BLaER1 (cell line): ENCODE measurements around the gene CSRP2.

Experiments used
- H3K27ac ChIP-seq: shearing (Covaris generic); formaldehyde crosslinking; 2 replicates; pipeline ENCODE4 v1.8.1; 2022
- H3K27me3 ChIP-seq: shearing (Covaris generic); formaldehyde crosslinking; 2 replicates; pipeline ENCODE4 v1.8.1; 2022
- H3K36me3 ChIP-seq: shearing (Covaris generic); formaldehyde crosslinking; 2 replicates; pipeline ENCODE4 v1.8.1; 2022
- H3K4me1 ChIP-seq: shearing (Covaris generic); formaldehyde crosslinking; 2 replicates; pipeline ENCODE4 v1.8.1; 2022
- H3K4me2 ChIP-seq: shearing (Covaris generic); formaldehyde crosslinking; 2 replicates; pipeline ENCODE4 v1.8.1; 2022
- H3K4me3 ChIP-seq: shearing (Covaris generic); formaldehyde crosslinking; 2 replicates; pipeline ENCODE4 v1.8.1; 2022
- H3K9ac ChIP-seq: shearing (Covaris generic); formaldehyde crosslinking; 2 replicates; pipeline ENCODE4 v1.8.1; 2022
- H3K9me3 ChIP-seq: shearing (Covaris generic); formaldehyde crosslinking; 2 replicates; pipeline ENCODE4 v1.8.1; 2022
- H4K20me1 ChIP-seq: shearing (Covaris generic); formaldehyde crosslinking; 2 replicates; pipeline ENCODE4 v1.8.1; 2022
- Cebpa-rat ChIP-seq: shearing (Covaris generic); IDR thresholded peaks from 2 replicates; pipeline ENCODE4 v1.8.1; 2022

The CSRP2 gene

GRCh38 chr12:76891609-76892008, 12.8 kb upstream of the CSRP2 start:
- Histone ChIP-seq H3K27me3 (no peaks in the 10 kb centered on the region), H3K9ac (no peak overlapping the region), H3K9me3 (peaks cover 21% of the 10 kb centered on the region)

GRCh38 chr12:76890151-76891143, 11.6 kb upstream of the CSRP2 start:
- TF ChIP-seq Cebpa-rat: no peak
- no peak overlapping the region for H3K4me3 ChIP-seq
- H3K27ac ChIP-seq: no peak overlapping the region
- no peaks in the 10 kb centered on the region for H4K20me1 ChIP-seq
- H3K4me2 ChIP-seq: no peak overlapping the region
- peaks cover 21% of the 10 kb centered on the region for H3K9me3 ChIP-seq
- H3K27me3 ChIP-seq: no peaks in the 10 kb centered on the region
- H3K36me3 ChIP-seq: no peaks in the 10 kb centered on the region
- H3K9ac ChIP-seq: no peak overlapping the region
- no peaks in the 10 kb centered on the region for H3K4me1 ChIP-seq

More at GRCh38 chr12:76891609-76892008, 12.8 kb upstream of the CSRP2 start:
- TF ChIP-seq Cebpa-rat: no peak
- Histone ChIP-seq H4K20me1 (no peaks in the 10 kb centered on the region), H3K27ac (no peak overlapping the region), H3K36me3 (no peaks in the 10 kb centered on the region), H3K4me2 (no peak overlapping the region), H3K4me3 (no peak overlapping the region), H3K4me1 (no peaks in the 10 kb centered on the region)

- H4K20me1 ChIP-seq: no peaks in the 10 kb centered on the region
- H3K4me2 ChIP-seq: no peak overlapping the region
- no peak overlapping the region for H3K9ac ChIP-seq
- no peaks in the 10 kb centered on the region for H3K27me3 ChIP-seq
- H3K4me1 ChIP-seq: no peaks in the 10 kb centered on the region
- no peak for TF ChIP-seq Cebpa-rat
- H3K36me3 ChIP-seq: no peaks in the 10 kb centered on the region
- no peak overlapping the region for H3K27ac ChIP-seq
- no peak overlapping the region for H3K4me3 ChIP-seq
- peaks cover 6% of the 10 kb centered on the region; the same call in 1 of the 2 replicates for H3K9me3 ChIP-seq
Measured at GRCh38 chr12:76888775-76889174, 10.0 kb upstream of the CSRP2 start.

GRCh38 chr12:76883811-76884210, 5.0 kb upstream of the CSRP2 start:
- no peaks in the 10 kb centered on the region for H3K36me3 ChIP-seq
- H3K4me1 ChIP-seq: peaks cover 8% of the 10 kb centered on the region; the same call in 1 of the 2 replicates
- no peak for TF ChIP-seq Cebpa-rat
- H4K20me1 ChIP-seq: no peaks in the 10 kb centered on the region
- no peak overlapping the region for H3K4me3 ChIP-seq
- H3K27ac ChIP-seq: no peak overlapping the region
- no peaks in the 10 kb centered on the region for H3K9me3 ChIP-seq
- H3K4me2 ChIP-seq: no peak overlapping the region
- no peaks in the 10 kb centered on the region for H3K27me3 ChIP-seq
- no peak overlapping the region for H3K9ac ChIP-seq

GRCh38 chr12:76883151-76883550, 4.3 kb upstream of the CSRP2 start:
- no peaks in the 10 kb centered on the region for H3K36me3 ChIP-seq
- no peaks in the 10 kb centered on the region for H3K9me3 ChIP-seq
- H3K27me3 ChIP-seq: peaks cover 2% of the 10 kb centered on the region; the same call in 1 of the 2 replicates
- H3K4me1 ChIP-seq: peaks cover 8% of the 10 kb centered on the region; the same call in 1 of the 2 replicates
- H3K27ac ChIP-seq: no peak overlapping the region
- H3K4me3 ChIP-seq: no peak overlapping the region
- H4K20me1 ChIP-seq: no peaks in the 10 kb centered on the region
- no peak overlapping the region for H3K9ac ChIP-seq
- no peak overlapping the region for H3K4me2 ChIP-seq
- TF ChIP-seq Cebpa-rat: no peak

- no peak for TF ChIP-seq Cebpa-rat
- Histone ChIP-seq H3K9ac (no peak overlapping the region), H3K4me3 (no peak overlapping the region), H3K27ac (no peak overlapping the region), H3K4me1 (peaks cover 12% of the 10 kb centered on the region), H3K9me3 (no peaks in the 10 kb centered on the region), H3K4me2 (no peak overlapping the region), H3K36me3 (no peaks in the 10 kb centered on the region), H4K20me1 (no peaks in the 10 kb centered on the region), H3K27me3 (peaks cover 5% of the 10 kb centered on the region; the same call in 1 of the 2 replicates)
Measured at GRCh38 chr12:76882367-76882766, 3.5 kb upstream of the CSRP2 start.

- Histone ChIP-seq H3K27ac (no peak overlapping the region), H3K9ac (no peak overlapping the region), H3K36me3 (no peaks in the 10 kb centered on the region), H4K20me1 (no peaks in the 10 kb centered on the region), H3K4me1 (peaks cover 24% of the 10 kb centered on the region), H3K9me3 (no peaks in the 10 kb centered on the region), H3K4me3 (no peak overlapping the region), H3K4me2 (no peak overlapping the region), H3K27me3 (peaks cover 7% of the 10 kb centered on the region; the same call in 1 of the 2 replicates)
- no peak for TF ChIP-seq Cebpa-rat
Measured at GRCh38 chr12:76881142-76881541, 2.3 kb upstream of the CSRP2 start.

- H3K4me3 ChIP-seq: no peak overlapping the region
- no peak for TF ChIP-seq Cebpa-rat
- no peaks in the 10 kb centered on the region for H4K20me1 ChIP-seq
- no peak overlapping the region for H3K27ac ChIP-seq
- no peak overlapping the region for H3K9ac ChIP-seq
- no peaks in the 10 kb centered on the region for H3K9me3 ChIP-seq
- H3K4me1 ChIP-seq: peaks cover 28% of the 10 kb centered on the region
- H3K36me3 ChIP-seq: no peaks in the 10 kb centered on the region
- H3K27me3 ChIP-seq: peaks cover 7% of the 10 kb centered on the region; the same call in 1 of the 2 replicates
- no peak overlapping the region for H3K4me2 ChIP-seq
Measured at GRCh38 chr12:76880519-76881023, 1.8 kb upstream of the CSRP2 start.

GRCh38 chr12:76879710-76880518, 1.1 kb upstream of the CSRP2 start:
- Histone ChIP-seq H3K4me1 (peaks cover 28% of the 10 kb centered on the region), H3K9ac (peak overlapping the region; percentile 85; the same call in 1 of the 2 replicates), H3K27me3 (peaks cover 7% of the 10 kb centered on the region; the same call in 1 of the 2 replicates), H3K9me3 (no peaks in the 10 kb centered on the region), H3K4me3 (peak overlapping the region; percentile 80), H3K4me2 (peak overlapping the region; percentile 93), H3K36me3 (no peaks in the 10 kb centered on the region), H3K27ac (no peak overlapping the region; the same call in 1 of the 2 replicates), H4K20me1 (no peaks in the 10 kb centered on the region)
- no peak for TF ChIP-seq Cebpa-rat
